Muscle layer of duodenum (tissue), 2 donors: ENCODE data around the gene RREB1.
"Not testable (repeated sequence)": the region's sequence is repeated elsewhere in the genome, so short reads cannot be mapped to it uniquely, and the experiment has no call there.

Experiments
- H3K27ac ChIP-seq: one replicate; pipeline ENCODE4 v1.7.0; 2013; ENCODE audit warnings: mild to moderate bottlenecking, low read length
- H3K27me3 ChIP-seq: one replicate; pipeline ENCODE4 v1.7.0; 2013; ENCODE audit warnings: low read depth, mild to moderate bottlenecking, control low read depth, low read length
- H3K36me3 ChIP-seq, 2 donors: one replicate each; pipeline ENCODE4 v1.7.0; 2013; ENCODE audit warnings: low read length in 2 of 2, control low read depth in 1 of 2, mild to moderate bottlenecking in 1 of 2; ENCODE audit not compliant: insufficient read depth in 2 of 2, control insufficient read depth in 1 of 2
- H3K4me1 ChIP-seq, 2 donors: one replicate each; pipeline ENCODE4 v1.7.0; 2013; ENCODE audit warnings: low read length in 2 of 2, mild to moderate bottlenecking in 2 of 2, control low read depth in 1 of 2, moderate library complexity in 1 of 2; ENCODE audit not compliant: insufficient read depth in 2 of 2, control insufficient read depth in 1 of 2
- H3K4me3 ChIP-seq, 2 donors: one replicate each; pipeline ENCODE4 v1.7.0; 2013; ENCODE audit warnings: low read length in 2 of 2, low read depth in 1 of 2, mild to moderate bottlenecking in 1 of 2
- H3K9me3 ChIP-seq, 2 donors: one replicate each; pipeline ENCODE4 v1.7.0; 2013; ENCODE audit warnings: low read length in 2 of 2, control low read depth in 1 of 2, mild to moderate bottlenecking in 1 of 2; ENCODE audit not compliant: control insufficient read depth in 1 of 2
- donor health status: healthy.

The RREB1 gene

GRCh38 chr6:7264041-7264440, 156.3 kb downstream of the RREB1 start:
- Histone ChIP-seq H3K36me3 (no peaks in the 10 kb centered on the region), H3K4me3 (no peak overlapping the region), H3K9me3 (no peaks in the 10 kb centered on the region), H3K27me3 (no peaks in the 10 kb centered on the region), H3K4me1 (peaks cover 9 to 15% of the 10 kb centered on the region in 2 donors), H3K27ac (no peak overlapping the region)

GRCh38 chr6:7264686-7265384, 157.1 kb downstream of the RREB1 start:
- H3K27me3 ChIP-seq, result no peaks in the 10 kb centered on the region
- no peaks in the 10 kb centered on the region for H3K36me3 ChIP-seq
- H3K9me3 ChIP-seq, result no peaks in the 10 kb centered on the region
- peaks cover 9 to 15% of the 10 kb centered on the region in 2 donors for H3K4me1 ChIP-seq
- H3K4me3 ChIP-seq, result no peak overlapping the region
- H3K27ac ChIP-seq, result no peak overlapping the region

GRCh38 chr6:7265385-7265726, 157.6 kb downstream of the RREB1 start:
- not testable (repeated sequence) for H3K4me3 ChIP-seq, H3K27ac ChIP-seq, H3K36me3 ChIP-seq, H3K9me3 ChIP-seq, H3K27me3 ChIP-seq
- peaks cover 9 to 14% of the 10 kb centered on the region in 2 donors for H3K4me1 ChIP-seq

GRCh38 chr6:7267071-7267465, 159.3 kb downstream of the RREB1 start:
- H3K9me3 ChIP-seq, result no peaks in the 10 kb centered on the region
- no peaks in the 10 kb centered on the region for H3K27me3 ChIP-seq
- peaks cover 0 to 7% of the 10 kb centered on the region in 2 donors for H3K4me1 ChIP-seq
- H3K27ac ChIP-seq, result no peak overlapping the region
- H3K36me3 ChIP-seq, result no peaks in the 10 kb centered on the region
- H3K4me3 ChIP-seq, result no peak overlapping the region

GRCh38 chr6:7267466-7268091, 159.8 kb downstream of the RREB1 start:
- no peak overlapping the region for H3K27ac ChIP-seq
- peaks cover 0 to 7% of the 10 kb centered on the region in 2 donors for H3K4me1 ChIP-seq
- no peak overlapping the region for H3K4me3 ChIP-seq
- no peaks in the 10 kb centered on the region for H3K27me3 ChIP-seq
- no peaks in the 10 kb centered on the region for H3K9me3 ChIP-seq
- no peaks in the 10 kb centered on the region for H3K36me3 ChIP-seq

- Histone ChIP-seq H3K4me3 (no peak overlapping the region), H3K27ac (no peak overlapping the region), H3K27me3 (no peaks in the 10 kb centered on the region), H3K36me3 (no peaks in the 10 kb centered on the region), H3K4me1 (peaks cover 0 to 7% of the 10 kb centered on the region in 2 donors), H3K9me3 (no peaks in the 10 kb centered on the region)
Measured at GRCh38 chr6:7268362-7268761, 160.6 kb downstream of the RREB1 start.

- Histone ChIP-seq H3K4me1 (peaks cover 0 to 7% of the 10 kb centered on the region in 2 donors), H3K27ac (no peak overlapping the region), H3K4me3 (no peak overlapping the region)
Measured at GRCh38 chr6:7268816-7269555, 161.2 kb downstream of the RREB1 start.

GRCh38 chr6:7269816-7270215, 162.1 kb downstream of the RREB1 start:
- Histone ChIP-seq H3K4me1 (peaks cover 0 to 7% of the 10 kb centered on the region in 2 donors), H3K27me3 (no peaks in the 10 kb centered on the region), H3K4me3 (no peak overlapping the region), H3K9me3 (no peaks in the 10 kb centered on the region), H3K27ac (no peak overlapping the region), H3K36me3 (no peaks in the 10 kb centered on the region)

More at GRCh38 chr6:7268816-7269555, 161.2 kb downstream of the RREB1 start:
- no peaks in the 10 kb centered on the region for H3K9me3 ChIP-seq
- no peaks in the 10 kb centered on the region for H3K36me3 ChIP-seq
- H3K27me3 ChIP-seq, result no peaks in the 10 kb centered on the region

GRCh38 chr6:7270320-7271204, 162.8 kb downstream of the RREB1 start:
- H3K9me3 ChIP-seq, result no peaks in the 10 kb centered on the region
- H3K27me3 ChIP-seq, result no peaks in the 10 kb centered on the region
- H3K36me3 ChIP-seq, result no peaks in the 10 kb centered on the region
- no peak overlapping the region for H3K27ac ChIP-seq
- H3K4me1 ChIP-seq, result peaks cover 0 to 7% of the 10 kb centered on the region in 2 donors
- H3K4me3 ChIP-seq, result no peak overlapping the region

- H3K27ac ChIP-seq, result no peak overlapping the region
- H3K4me1 ChIP-seq, result peaks cover 0 to 7% of the 10 kb centered on the region in 2 donors
- no peaks in the 10 kb centered on the region for H3K9me3 ChIP-seq
- no peaks in the 10 kb centered on the region for H3K27me3 ChIP-seq
- H3K36me3 ChIP-seq, result no peaks in the 10 kb centered on the region
- no peak overlapping the region for H3K4me3 ChIP-seq
Measured at GRCh38 chr6:7271205-7271534, 163.4 kb downstream of the RREB1 start.

- H3K27ac ChIP-seq, result no peak overlapping the region
- H3K4me1 ChIP-seq, result no peaks in the 10 kb centered on the region
- H3K4me3 ChIP-seq, result no peak overlapping the region
- H3K36me3 ChIP-seq, result no peaks in the 10 kb centered on the region
- H3K27me3 ChIP-seq, result no peaks in the 10 kb centered on the region
- no peaks in the 10 kb centered on the region for H3K9me3 ChIP-seq
Measured at GRCh38 chr6:7273709-7274108, 165.9 kb downstream of the RREB1 start.
